Left lung (tissue), 10 donors: ENCODE results near the gene SEC14L3. TPM values are rescaled to one million over a fixed set of nuclear protein-coding genes. Genes with fewer than 3 reads are reported as not detected.

Experiments used
- ATAC-seq: fragments of 200-7000 bp; cut with Tn5 transposase; one replicate; pipeline ENCODE4 v1.9.1; 2020; ENCODE audit warnings: moderate library complexity
- DNase-seq, 4 donors: peaks; one replicate each; pipeline ENCODE4 v3.0.0-alpha.2; 2013 to 2020
- H3K27ac ChIP-seq, 2 donors: fragments of 200-600 bp; sonication (generic) in 1 of 2; one replicate each; pipeline versions ENCODE4 v1.5.0 to v1.8.0; 2020 to 2021
- H3K27me3 ChIP-seq, 2 donors: fragments of 200-600 bp; sonication (generic) in 1 of 2; one replicate each; pipeline versions ENCODE4 v1.5.0 to v1.8.0; 2020 to 2021
- H3K36me3 ChIP-seq, 2 donors: fragments of 200-600 bp; sonication (generic) in 1 of 2; one replicate each; pipeline versions ENCODE4 v1.5.0 to v1.8.0; 2020 to 2021
- H3K4me1 ChIP-seq, 2 donors: fragments of 200-600 bp; one replicate each; pipeline ENCODE4 v1.8.0; 2021
- H3K4me3 ChIP-seq, 2 donors: fragments of 200-600 bp; sonication (generic) in 1 of 2; one replicate each; pipeline versions ENCODE4 v1.5.0 to v1.8.0; 2020 to 2021; ENCODE audit warnings: mild to moderate bottlenecking in 1 of 2
- H3K9me3 ChIP-seq, 2 donors: fragments of 200-600 bp; sonication (generic) in 1 of 2; one replicate each; pipeline versions ENCODE4 v1.5.0 to v1.8.0; 2020 to 2021
- CTCF ChIP-seq, 2 donors: fragments of 200-600 bp; sonication (generic) in 1 of 2; IDR thresholded peaks; one replicate each; pipeline versions ENCODE4 v1.5.0 to v1.8.0; 2021; ENCODE audit warnings: antibody characterized with exemption in 2 of 2
- intact Hi-C, 2 donors: fragments of 100-400 bp; cut with DNase I; formaldehyde crosslinking; loops; one replicate each; pipeline versions ENCODE4 v1.11.2 to v1.14.2; 2022
- polyA plus RNA-seq, 6 donors: library from polyadenylated mRNA; unstranded; fragments of 120-200 nt; gene quantifications; one replicate each; pipeline ENCODE4 v1.2.1, GENCODE V29; 2013; ENCODE audit not compliant: insufficient read length in 6 of 6
- total RNA-seq, 2 donors: library from RNA; stranded (reverse); fragmentation: NEBNext Ultra II Directional; extraction: Animal tissue kit (Norgen Biotek cat#: 25700); gene quantifications; one replicate each; pipeline ENCODE4 v1.2.1, GENCODE V29; 2021
- donor health status: DM: no; HTN: yes; CAD: no.
- donor health status: DM: no; HTN: no; CAD: no.

The SEC14L3 gene
- total and polyA plus RNA-seq, 8 donors = 0.09 to 0.44 (median 0.24) TPM; not detected in 2

DNA sequence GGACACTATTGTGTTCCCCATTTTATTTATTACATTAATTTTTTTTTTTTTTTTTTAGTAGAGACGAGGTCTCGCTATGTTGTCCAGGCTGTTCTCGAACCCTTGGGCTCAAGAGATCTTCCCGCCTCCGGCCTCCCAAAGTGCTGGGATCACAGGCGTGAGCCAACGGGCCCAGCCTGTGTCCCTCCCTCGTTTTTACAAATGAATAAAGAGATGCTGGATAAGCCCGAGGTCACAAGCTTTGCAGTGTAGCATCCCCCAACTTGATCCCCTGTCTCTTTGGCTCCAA is 46.5 kb downstream of the SEC14L3 start:
- no peak for TF ChIP-seq CTCF (IDR thresholded peaks at IDR 0.05)
- Histone ChIP-seq H3K27me3 (no peaks in the 10 kb centered on the region), H3K36me3 (peaks cover 0 to 17% of the 10 kb centered on the region in 2 donors), H3K4me1 (peaks cover 34 to 54% of the 10 kb centered on the region in 2 donors), H3K9me3 (no peaks in the 10 kb centered on the region), H3K27ac (peak overlapping the region; percentile 87), H3K4me3 (peak overlapping the region; percentile 61 to 75)
- ATAC-seq = no peak
- intact Hi-C loops = no loop called here
- DNase-seq = no peak

- Histone ChIP-seq H3K4me3 (peak overlapping the region; percentile 72 to 75), H3K4me1 (peaks cover 34 to 55% of the 10 kb centered on the region in 2 donors), H3K9me3 (no peaks in the 10 kb centered on the region), H3K27me3 (no peaks in the 10 kb centered on the region), H3K27ac (peak overlapping the region; percentile 95 to 99), H3K36me3 (peaks cover 0 to 17% of the 10 kb centered on the region in 2 donors)
- no peak for DNase-seq
- no peak for ATAC-seq
- TF ChIP-seq CTCF (IDR thresholded peaks at IDR 0.05) = no peak
- intact Hi-C loops = no loop called here
Observed at GRCh38 chr22:30424534-30425326, 47.1 kb downstream of the SEC14L3 start.

DNA sequence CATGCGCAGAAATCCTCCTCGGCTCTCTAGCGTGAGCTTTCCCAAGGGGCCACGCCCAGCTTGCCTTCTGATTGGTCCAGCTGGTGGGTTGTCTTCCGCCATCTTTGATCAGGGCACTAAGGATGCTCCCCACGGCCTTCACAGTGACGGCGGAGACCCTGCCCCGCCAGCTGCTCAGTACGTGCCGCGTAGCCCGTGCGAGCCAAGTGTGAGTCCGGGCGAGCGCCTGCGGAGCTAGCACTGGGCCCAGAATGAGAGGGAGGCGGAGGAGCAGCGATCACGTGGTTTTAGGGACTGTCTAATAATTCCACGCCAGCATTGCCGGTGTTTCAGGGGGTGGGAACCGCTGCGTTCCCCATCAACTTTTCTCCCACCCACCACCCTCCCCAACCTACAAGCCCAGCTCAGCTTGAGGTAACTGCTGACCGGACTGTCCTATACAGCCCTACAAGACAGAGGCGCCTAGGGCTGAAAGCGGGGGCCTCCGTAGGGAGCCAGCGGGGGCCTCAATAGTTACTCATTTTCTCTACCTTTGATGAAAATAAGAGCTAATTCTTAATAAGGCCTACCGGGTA is 47.8 kb downstream of the SEC14L3 start:
- ATAC-seq (peak; percentile 84), DNase-seq (peak; percentile 98 to 100 (median 100))
- Histone ChIP-seq H3K36me3 (peaks cover 0 to 17% of the 10 kb centered on the region in 2 donors), H3K27ac (peak overlapping the region; percentile 95 to 99), H3K9me3 (no peaks in the 10 kb centered on the region), H3K4me1 (peaks cover 34 to 55% of the 10 kb centered on the region in 2 donors), H3K27me3 (no peaks in the 10 kb centered on the region), H3K4me3 (peak overlapping the region; percentile 72 to 75)
- intact Hi-C loops = no loop called here
- TF ChIP-seq CTCF (IDR thresholded peaks at IDR 0.05) = no peak

GRCh38 chr22:30423301-30423958 is 48.4 kb downstream of the SEC14L3 start:
- peak; percentile 54 for ATAC-seq
- intact Hi-C loops = no loop called here
- peak in 3 of 4 donors; percentile 45 to 91 (median 67) for DNase-seq
- no peak for TF ChIP-seq CTCF (IDR thresholded peaks at IDR 0.05)
- Histone ChIP-seq H3K4me3 (peak overlapping the region; percentile 72 to 75), H3K27ac (peak overlapping the region; percentile 95 to 99), H3K36me3 (peaks cover 0 to 17% of the 10 kb centered on the region in 2 donors), H3K9me3 (no peaks in the 10 kb centered on the region), H3K27me3 (no peaks in the 10 kb centered on the region), H3K4me1 (peaks cover 34 to 55% of the 10 kb centered on the region in 2 donors)
